K562 (cell line): ENCODE results near the gene RHNO1. TPM values are rescaled to one million over a fixed set of nuclear protein-coding genes. Genes with fewer than 3 reads are reported as not detected.
A peak's percentile ranks its signal among the peaks of the same experiment; 100 is the strongest.

Experiments
- ATAC-seq: fragments of 200-7000 bp; cut with Tn5 transposase; 3 replicates; pipeline ENCODE4 v1.9.1; 2020; ENCODE audit warnings: moderate library complexity
- BruUV-seq: library from RNA; stranded (reverse); fragments of 400-500 nt; replicated peaks from 2 replicates; lab custom pipeline; 2021; lab: Mats Ljungman, UMichigan
- CTCF ChIA-PET: fragments of 300-600 bp; formaldehyde crosslinking; extraction: SDS; loops from one replicate; lab custom pipeline; 2021; ENCODE audit warnings: low intra/inter-chr PET ratio; lab: Yijun Ruan, JAX
- POLR2A ChIA-PET: fragments of 300-600, 350-650 bp; sonication (Branson Sonifier 250); formaldehyde crosslinking; extraction: SDS; loops from one replicate; lab custom pipeline; 2021; ENCODE audit warnings: antibody characterized with exemption, inconsistent platforms; lab: Yijun Ruan, JAX
- DNase-seq, 4 experiments: peaks; one replicate each; pipeline versions ENCODE4 v3.0.0 to v3.0.0-alpha.2; 2011 to 2018; ENCODE audit warnings: low spot score in 3 of 4, mixed read lengths in 3 of 4; ENCODE audit errors: extremely low read depth in 1 of 4
- FAIRE-seq: peaks from 2 replicates; lab custom pipeline; 2011; peaks lifted over from hg19 to GRCh38; lab: Jason Lieb, UNC
- H2AFZ ChIP-seq: 2 replicates; pipeline ENCODE4 v1.6.0; 2011; ENCODE audit warnings: low read depth, low read length, control low read depth, inconsistent platforms
- H3K27ac ChIP-seq: fragments of 200-600 bp; 3 replicates; pipeline ENCODE4 v1.8.0; 2011; ENCODE audit warnings: low read depth, mild to moderate bottlenecking, control low read depth, inconsistent platforms, low read length, moderate library complexity, mixed read lengths; ENCODE audit errors: extremely low read depth
- H3K27me3 ChIP-seq, 2 experiments: fragments of 300-600 bp in 1 of 2; 2 replicates in 1 of 2; 3 replicates in 1 of 2; pipeline versions ENCODE4 v1.6.0 to v1.8.0; 2011; ENCODE audit warnings: inconsistent platforms in 2 of 2, low read length in 2 of 2, mild to moderate bottlenecking in 1 of 2, mixed read lengths in 1 of 2, moderate library complexity in 1 of 2; ENCODE audit not compliant: control insufficient read depth in 2 of 2, insufficient read depth in 2 of 2
- H3K36me3 ChIP-seq: fragments of 300-600 bp; 3 replicates; pipeline ENCODE4 v1.8.0; 2011; ENCODE audit warnings: mild to moderate bottlenecking, low read length, inconsistent platforms; ENCODE audit not compliant: control insufficient read depth, insufficient read depth
- H3K4me1 ChIP-seq, 2 experiments: fragments of 200-600 bp in 1 of 2; replicated peaks in 1 of 2; 2 replicates in 1 of 2; 3 replicates in 1 of 2; pipeline versions ENCODE4 v1.5.1 to v1.8.0; 2011; ENCODE audit warnings: inconsistent platforms in 2 of 2, low read length in 2 of 2, mild to moderate bottlenecking in 1 of 2, mixed read lengths in 1 of 2, moderate library complexity in 1 of 2; ENCODE audit not compliant: control insufficient read depth in 2 of 2, insufficient read depth in 2 of 2
- H3K4me2 ChIP-seq: 2 replicates; pipeline ENCODE4 v1.6.1; 2011; ENCODE audit warnings: low read length, control low read depth, inconsistent platforms, mixed read lengths; ENCODE audit not compliant: insufficient read depth
- H3K4me3 ChIP-seq: fragments of 200-600 bp; sonication (generic), shearing (Covaris generic); 2 replicates; pipeline ENCODE4 v1.5.1; 2016; ENCODE audit warnings: control low read depth, inconsistent platforms
- H3K79me2 ChIP-seq: fragments of 200-600 bp; 3 replicates; pipeline ENCODE4 v1.8.0; 2011; ENCODE audit warnings: low read length, inconsistent platforms; ENCODE audit not compliant: control insufficient read depth, insufficient read depth
- H3K9ac ChIP-seq, 2 experiments: 2 replicates each; pipeline versions ENCODE4 v1.6.0 to v1.6.1; 2011; ENCODE audit warnings: low read depth in 2 of 2, low read length in 2 of 2, control low read depth in 1 of 2, inconsistent platforms in 1 of 2, mild to moderate bottlenecking in 1 of 2, mixed read lengths in 1 of 2; ENCODE audit not compliant: insufficient read depth in 1 of 2
- H3K9me1 ChIP-seq: one replicate; pipeline ENCODE4 v1.6.0; 2011; ENCODE audit warnings: inconsistent platforms, mild to moderate bottlenecking, low read length, moderate library complexity; ENCODE audit not compliant: control insufficient read depth, insufficient read depth
- H3K9me3 ChIP-seq: replicated peaks from 2 replicates; pipeline ENCODE4 v1.5.1; 2011; ENCODE audit warnings: low read depth, low read length, inconsistent platforms; ENCODE audit not compliant: control insufficient read depth, insufficient read depth
- H4K20me1 ChIP-seq: replicated peaks from 2 replicates; pipeline ENCODE4 v1.6.1; 2011; ENCODE audit warnings: low read length, inconsistent platforms, mixed read lengths; ENCODE audit not compliant: control insufficient read depth, insufficient read depth
- ADNP ChIP-seq: fragments of 200-800 bp; sonication (Bioruptor generic); IDR thresholded peaks from 2 replicates; pipeline ENCODE4 v1.6.1; 2016; ENCODE audit warnings: missing genetic modification characterization, missing compliant biosample characterization
- ARID1B ChIP-seq: fragments of 450-650 bp; IDR thresholded peaks from 2 replicates; pipeline ENCODE4 v1.6.1; 2016; ENCODE audit warnings: antibody characterized with exemption, mild to moderate bottlenecking, inconsistent platforms
- CBFA2T3 ChIP-seq: fragments of 450-650 bp; IDR thresholded peaks from 2 replicates; pipeline ENCODE4 v1.6.1; 2017
- DACH1 ChIP-seq: fragments of 450-650 bp; IDR thresholded peaks from 2 replicates; pipeline ENCODE4 v1.6.1; 2018; ENCODE audit not compliant: partially characterized antibody
- SMARCA5 ChIP-seq: fragments of 450-650 bp; IDR thresholded peaks from 2 replicates; pipeline ENCODE4 v1.6.1; 2016
- STAT5A ChIP-seq: IDR thresholded peaks from 2 replicates; pipeline ENCODE4 v1.6.1; 2012; ENCODE audit warnings: low read length, inconsistent platforms, borderline replicate concordance
- TCF3 ChIP-seq: sonication (generic); formaldehyde crosslinking; IDR thresholded peaks from 2 replicates; pipeline ENCODE4 v1.4.0; 2020; ENCODE audit warnings: mild to moderate bottlenecking, missing genetic modification reagents
- WGBS: fragments of 100-300 bp; shearing (Covaris generic); methylation state at CpG from one replicate; pipeline ENCODE4 v1.1.6; 2016; ENCODE audit warnings: low coverage, mixed read lengths; ENCODE audit not compliant: insufficient coverage; ENCODE audit errors: missing lambda C conversion rate; 5-methylcytosine and 5-hydroxymethylcytosine counted together
- in situ Hi-C: fragments of 300-500 bp; cut with MboI; formaldehyde crosslinking; loops from 4 replicates; pipeline ENCODE4 v1.15.0; 2018; ENCODE audit warnings: inconsistent platforms, mixed read lengths
- intact Hi-C: fragments of 100-400 bp; cut with micrococcal nuclease; formaldehyde crosslinking; loops from 2 replicates; pipeline ENCODE4 v1.14.2; 2022
- polyA plus RNA-seq, 8 experiments: library from polyadenylated mRNA; depleted of rRNA in 4 of 8; stranded (reverse) in 5 of 8; unstranded in 3 of 8; fragments of >200 nt; fragmentation: Nextera tagmentation in 2 of 8; fragmentation: Illumina TruSeq in 1 of 8; extraction: Ambion mirVana in 2 of 8; extraction: Trizol in 1 of 8; gene quantifications; 2 replicates each; pipeline versions ENCODE4 v1.2.1 to v1.2.3, GENCODE V29; 2011 to 2014; ENCODE audit warnings: inconsistent platforms in 1 of 8, missing spikeins in 1 of 8
- total RNA-seq, 7 experiments: library from RNA; depleted of rRNA in 6 of 7; stranded (reverse); fragments of >200 nt in 6 of 7; fragmentation: Illumina TruSeq in 2 of 7; extraction: Trizol in 2 of 7; gene quantifications; 2 replicates each; pipeline versions ENCODE4 v1.2.1 to v1.2.3, GENCODE V29; 2011 to 2021; ENCODE audit warnings: low replicate concordance in 1 of 7

Gene RHNO1
- total and polyA plus RNA-seq, 9 of the 15 experiments (the other 6 are each of a cell fraction or from before 2014, with no cell fraction given): 20.8 to 62.7 (median 28.8) TPM

DNA sequence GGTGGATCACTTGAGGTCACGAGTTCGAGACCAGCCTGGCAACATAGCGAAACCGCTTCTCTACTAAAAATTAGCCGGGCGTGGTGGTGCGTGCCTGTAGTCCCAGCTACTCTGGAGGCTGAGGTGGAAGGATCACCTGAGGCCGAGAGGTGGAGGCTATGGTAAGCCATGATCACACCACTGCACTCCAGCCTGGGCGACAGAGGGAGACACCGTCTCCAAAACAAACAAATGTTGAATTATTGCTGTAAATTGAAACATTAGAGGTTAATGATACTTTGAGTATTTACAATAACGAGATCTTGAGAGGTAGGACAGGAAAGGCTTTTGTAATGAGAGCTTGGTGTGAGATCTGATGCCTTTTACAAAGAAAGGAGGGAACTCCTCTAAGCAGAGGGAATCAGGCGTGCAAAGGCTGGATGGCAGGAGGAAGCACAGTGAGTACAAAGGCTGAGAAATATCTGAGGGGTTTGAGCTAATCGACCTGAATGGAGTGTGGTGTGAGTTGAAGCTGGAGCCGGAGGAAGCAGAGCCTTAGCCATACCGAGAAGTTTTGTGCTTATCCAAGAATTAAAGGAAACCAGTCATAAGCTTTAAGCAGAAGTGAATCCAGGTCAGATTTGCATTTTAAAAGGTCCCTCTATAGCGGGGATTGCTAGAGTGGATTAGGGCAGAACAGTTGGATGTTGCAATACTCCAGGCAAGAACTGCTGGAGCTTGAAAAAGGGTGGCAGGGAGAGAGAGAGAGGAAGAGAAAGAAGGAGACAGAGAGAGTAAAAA lies 1.1 kb downstream of the RHNO1 start (continued):
- TF ChIP-seq ADNP (tag): peak; percentile 60; the same call in 1 of the 2 replicates

DNA sequence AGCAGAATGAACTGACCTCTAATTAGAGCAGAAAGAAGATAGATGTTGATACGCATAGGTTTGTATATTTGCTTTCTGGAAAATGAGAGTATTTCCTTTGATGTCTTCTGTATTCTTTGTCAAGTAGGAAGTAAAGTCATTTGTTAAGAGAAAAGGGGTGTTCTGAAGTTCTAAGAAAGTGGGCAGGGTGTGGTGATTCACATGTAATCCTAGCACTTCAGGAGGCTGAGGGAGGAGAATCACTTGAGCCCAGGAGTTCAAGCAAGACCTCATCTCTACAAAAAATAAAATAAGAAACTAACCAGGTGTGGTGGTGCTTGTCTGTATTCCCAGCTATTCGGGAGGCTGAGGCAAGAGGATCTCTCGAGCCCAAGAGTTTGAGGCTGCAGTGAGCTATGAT lies 2.8 kb downstream of the RHNO1 start:
- FAIRE-seq (no peak), DNase-seq (peak in 1 of 4 experiments; percentile 47), ATAC-seq (no peak)
- Histone ChIP-seq H3K79me2 (peaks cover 51% of the 10 kb centered on the region), H2AFZ (no peak overlapping the region), H3K9me1 (no peaks in the 10 kb centered on the region), H3K9me3 (no peaks in the 10 kb centered on the region), H3K4me3 (no peak overlapping the region), H3K36me3 (peaks cover 2% of the 10 kb centered on the region; the same call in 2 of the 3 replicates), H4K20me1 (no peaks in the 10 kb centered on the region), H3K4me2 (no peak overlapping the region), H3K4me1 (peaks cover 7 to 12% of the 10 kb centered on the region in 2 experiments; a peak in 4 of 5 replicates), H3K9ac (no peak overlapping the region), H3K27ac (no peak overlapping the region), H3K27me3 (no peaks in the 10 kb centered on the region)
- 62% methylated on average over 3 of the region's 3 CpGs for WGBS
- CTCF ChIA-PET: no interaction called here
- intact Hi-C loops: no loop called here
- POLR2A ChIA-PET: interaction anchor here (2.3 kb wide), 1 partner anchor 11 kb away, joined by 13 read pairs; the partner anchor contains the start of gene TULP3
- BruUV-seq: no TSS peak
- TF ChIP-seq SMARCA5: no peak
- TF ChIP-seq DACH1: no peak
- TF ChIP-seq STAT5A: peak; percentile 37; the same call in 1 of the 2 replicates
- TF ChIP-seq TCF3 (CRISPR knock-in tag): 0 out of 2 replicates have a peak, but pooled peaks have one; percentile 25
- TF ChIP-seq CBFA2T3: 0 out of 2 replicates have a peak, but pooled peaks have one; percentile 19
- peak; percentile 16; the same call in 1 of the 2 replicates for TF ChIP-seq ARID1B
- in situ Hi-C loops: loop anchor here (10.0 kb wide), 1 partner anchor 155 kb away; no protein-coding TSS in a partner anchor
